GM19025 (cell line): ENCODE results near the gene NFE2L3.
"Not testable (repeated sequence)": the region's sequence is repeated elsewhere in the genome, so short reads cannot be mapped to it uniquely, and the experiment has no call there.

Source experiments
- ATAC-seq: cut with Tn5 transposase; IDR thresholded peaks from one replicate; pipeline ENCODE4 v1.9.1; 2021; ENCODE audit warnings: mild to moderate bottlenecking, low read depth, moderate library complexity; ENCODE audit not compliant: unreplicated experiment

NFE2L3 gene

DNA sequence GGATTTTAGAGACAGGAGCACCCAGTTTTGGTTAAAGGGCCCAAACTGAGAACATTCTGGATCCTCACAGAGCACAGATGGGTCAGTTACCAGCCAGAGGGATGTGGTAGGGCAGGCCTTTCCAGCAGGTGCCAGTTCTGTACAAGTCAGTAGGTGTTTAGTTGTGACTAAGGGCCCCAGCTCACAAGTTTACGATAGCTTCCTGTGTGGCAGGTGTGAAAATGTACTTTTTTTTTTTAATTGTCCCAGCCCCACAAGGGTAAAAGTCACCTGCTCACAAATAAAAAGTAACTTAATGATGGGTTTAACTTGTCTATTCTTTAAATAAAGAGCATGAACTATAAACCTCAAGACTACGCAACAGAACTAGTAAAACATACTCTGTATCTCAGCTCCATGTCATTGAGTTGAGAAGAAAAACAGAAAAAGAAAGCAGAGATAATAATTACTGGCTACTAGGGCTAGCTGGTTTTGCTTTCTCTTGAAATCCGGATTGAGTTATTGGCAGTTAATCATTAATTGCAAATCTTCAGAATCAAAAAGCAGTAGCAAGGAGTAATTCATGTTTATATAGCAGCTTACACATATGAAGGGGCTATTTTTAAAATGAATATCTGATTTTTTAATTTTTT lies 15.4 kb downstream of the NFE2L3 start:
- ATAC-seq, result peak; percentile 79

- ATAC-seq, result no peak
Measured at GRCh38 chr7:26168458-26169023, 16.5 kb downstream of the NFE2L3 start.

DNA sequence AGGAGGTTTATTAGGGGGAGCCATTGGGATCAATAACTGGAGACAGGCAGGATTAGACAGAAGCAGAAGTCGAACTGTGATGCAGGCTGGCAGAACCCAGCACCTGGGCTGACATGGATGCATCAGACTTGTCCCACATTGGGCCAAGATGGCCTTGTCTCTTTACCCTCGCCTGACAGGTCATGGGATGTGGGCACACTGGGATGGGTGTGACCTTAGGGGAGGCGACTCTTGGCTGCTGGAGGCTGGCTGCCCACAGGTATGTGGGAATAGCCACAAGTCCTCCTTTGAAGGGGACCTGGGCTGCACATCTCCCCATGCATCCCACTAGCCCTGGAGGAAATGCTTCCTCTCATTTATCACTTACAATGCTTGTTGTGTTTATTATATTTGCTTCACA lies 17.3 kb downstream of the NFE2L3 start:
- no peak for ATAC-seq

DNA sequence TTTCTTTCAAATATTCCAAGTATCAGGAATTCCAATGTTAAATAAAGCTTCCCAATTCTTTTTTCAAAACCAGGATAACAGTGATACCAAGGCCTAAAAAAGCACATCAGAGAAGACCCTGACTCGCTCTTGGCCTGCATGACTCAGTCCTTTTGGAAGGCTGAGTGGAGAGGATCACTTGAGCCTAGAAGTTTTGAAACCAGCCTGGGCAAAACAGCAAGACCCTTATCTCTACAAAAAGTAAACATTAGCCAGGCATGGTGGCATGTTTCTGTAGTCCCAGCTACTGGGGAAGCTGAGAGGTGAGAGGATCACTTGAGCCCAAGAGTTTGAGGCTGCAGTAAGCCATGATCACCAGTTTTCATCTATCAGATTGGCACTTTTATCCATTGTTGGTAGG lies 18.7 kb downstream of the NFE2L3 start:
- ATAC-seq, result no peak

DNA sequence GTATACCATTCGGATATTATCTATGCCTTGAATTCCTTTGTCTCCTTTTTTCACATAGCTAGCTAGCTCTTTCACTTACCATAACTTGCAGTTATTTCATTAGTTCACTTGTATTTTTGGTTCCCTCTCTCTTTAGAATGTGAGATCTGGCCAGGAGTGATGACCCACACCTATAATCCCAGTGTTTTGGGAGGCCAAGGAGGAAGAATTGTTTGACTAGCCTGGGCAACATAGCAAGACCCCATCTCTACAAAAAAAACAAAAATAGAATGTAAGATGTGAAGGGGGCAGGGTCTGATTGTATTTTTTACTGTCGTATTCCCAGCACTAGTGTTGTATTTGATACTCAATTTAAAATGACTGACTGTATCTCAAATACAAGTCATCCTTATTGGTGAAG lies 19.6 kb downstream of the NFE2L3 start:
- ATAC-seq, result no peak

DNA sequence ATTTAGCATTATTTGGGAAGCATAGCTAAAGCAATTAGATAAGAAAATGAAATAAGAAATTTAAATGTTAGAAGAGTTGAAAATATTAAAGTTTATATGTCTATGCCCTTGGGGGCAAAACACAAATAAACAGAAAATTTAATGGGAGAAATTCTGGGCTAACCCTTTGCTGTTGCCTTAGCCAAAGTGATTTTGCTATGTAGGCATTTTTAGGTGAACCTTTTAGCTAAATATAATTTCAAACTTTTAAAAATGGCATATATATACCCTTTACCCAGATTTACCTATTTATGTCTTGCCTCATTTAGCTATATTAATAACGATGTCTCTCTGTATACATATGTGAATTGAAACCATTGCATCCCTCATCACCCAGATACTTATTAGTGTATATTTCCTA lies 20.1 kb downstream of the NFE2L3 start:
- no peak for ATAC-seq

DNA sequence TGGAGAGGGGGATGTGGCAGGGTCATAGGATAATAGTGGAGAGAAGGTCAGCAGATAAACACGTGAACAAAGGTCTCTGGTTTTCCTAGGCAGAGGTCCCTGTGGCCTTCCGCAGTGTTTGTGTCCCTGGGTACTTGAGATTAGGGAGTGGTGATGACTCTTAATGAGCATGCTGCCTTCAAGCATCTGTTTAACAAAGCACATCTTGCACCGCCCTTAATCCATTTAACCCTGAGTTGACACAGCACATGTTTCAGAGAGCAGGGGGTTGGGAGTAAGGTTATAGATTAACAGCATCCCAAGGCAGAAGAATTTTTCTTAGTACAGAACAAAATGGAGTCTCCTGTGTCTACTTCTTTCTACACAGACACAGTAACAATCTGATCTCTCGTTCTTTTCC lies 23.9 kb downstream of the NFE2L3 start:
- ATAC-seq, result not testable (repeated sequence)

DNA sequence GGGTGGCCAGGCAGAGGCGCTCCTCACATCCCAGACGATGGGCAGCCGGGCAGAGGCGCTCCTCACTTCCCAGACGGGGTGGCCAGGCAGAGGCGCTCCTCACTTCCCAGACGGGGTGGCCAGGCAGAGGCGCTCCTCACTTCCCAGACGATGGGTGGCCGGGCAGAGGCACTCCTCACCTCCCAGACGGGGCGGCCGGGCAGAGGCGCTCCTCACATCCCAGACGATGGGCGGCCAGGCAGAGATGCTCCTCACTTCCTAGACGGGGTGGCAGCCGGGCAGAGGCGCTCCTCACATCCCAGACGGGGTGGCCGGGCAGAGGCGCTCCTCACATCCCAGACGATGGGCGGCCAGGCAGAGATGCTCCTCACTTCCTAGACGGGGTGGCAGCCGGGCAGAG lies 24.7 kb downstream of the NFE2L3 start:
- not testable (repeated sequence) for ATAC-seq

DNA sequence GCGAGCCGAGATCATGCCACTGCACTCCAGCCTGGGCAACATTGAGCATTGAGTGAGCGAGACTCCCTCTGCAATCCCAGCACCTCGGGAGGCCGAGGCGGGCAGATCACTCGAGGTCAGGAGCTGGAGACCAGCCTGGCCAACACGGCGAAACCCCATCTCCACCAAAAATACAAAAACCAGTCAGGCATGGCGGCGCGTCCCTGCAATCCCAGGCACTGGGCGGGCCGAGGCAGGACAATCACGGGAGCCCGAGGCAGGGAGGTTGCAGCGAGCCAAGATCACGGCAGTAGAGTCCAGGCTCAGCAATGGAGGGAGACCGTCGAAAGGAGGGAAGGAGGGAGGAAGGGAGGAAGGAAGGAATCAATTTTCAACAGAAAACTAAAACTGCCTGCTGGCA lies 25.3 kb downstream of the NFE2L3 start:
- not testable (repeated sequence) for ATAC-seq

DNA sequence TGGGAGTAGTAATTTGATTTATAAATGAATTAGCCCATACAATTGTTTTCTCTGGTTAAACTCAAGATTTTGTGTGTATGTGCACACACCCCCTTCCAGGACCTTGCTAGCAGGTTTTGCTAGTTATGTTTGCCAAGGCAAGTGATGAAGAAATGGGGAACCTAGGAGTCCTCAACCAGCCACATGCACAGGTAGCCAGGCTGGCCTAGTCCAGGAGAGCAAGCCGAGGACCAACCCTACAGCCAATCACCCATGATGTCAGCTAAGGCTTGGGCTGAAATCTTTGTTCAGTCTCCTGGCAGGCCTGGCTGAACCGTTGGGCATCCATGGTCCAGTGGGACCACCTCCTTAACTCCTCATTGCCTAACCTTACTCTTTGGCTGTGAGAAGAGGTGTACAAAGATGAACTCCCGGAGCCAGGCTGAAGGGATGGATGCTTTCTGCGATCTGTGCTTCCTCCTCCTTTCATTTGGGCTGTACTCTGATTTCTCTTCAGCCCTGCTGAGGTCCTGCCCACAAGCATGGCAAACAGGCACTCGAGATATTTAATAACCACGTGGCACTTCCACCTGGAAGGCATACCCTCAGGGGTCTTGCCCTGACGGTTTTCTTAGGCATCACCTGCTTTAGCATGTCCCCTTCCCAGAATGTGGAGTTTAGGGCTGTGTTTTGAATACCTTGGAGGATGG lies 26.4 kb downstream of the NFE2L3 start:
- ATAC-seq, result no peak

DNA sequence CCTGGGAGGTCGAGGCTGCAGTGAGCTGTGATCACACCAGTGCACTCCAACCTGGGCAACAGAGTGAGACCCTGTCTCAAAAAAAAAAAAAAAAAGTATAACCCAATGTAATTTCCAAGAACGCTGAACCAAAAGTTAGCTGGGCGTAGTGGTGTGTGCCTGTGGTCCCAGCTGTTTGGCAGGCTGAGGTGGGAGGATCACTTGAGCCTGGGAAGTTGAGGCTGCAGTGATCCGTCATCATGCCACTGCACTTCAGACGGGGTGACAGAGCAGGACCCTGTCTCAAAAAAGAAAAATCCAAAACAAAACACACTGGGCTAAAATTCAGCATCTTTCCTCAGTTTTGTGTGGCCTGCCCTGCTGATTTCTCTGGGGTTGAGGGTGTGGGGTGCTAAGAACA lies 27.4 kb downstream of the NFE2L3 start:
- ATAC-seq, result no peak

DNA sequence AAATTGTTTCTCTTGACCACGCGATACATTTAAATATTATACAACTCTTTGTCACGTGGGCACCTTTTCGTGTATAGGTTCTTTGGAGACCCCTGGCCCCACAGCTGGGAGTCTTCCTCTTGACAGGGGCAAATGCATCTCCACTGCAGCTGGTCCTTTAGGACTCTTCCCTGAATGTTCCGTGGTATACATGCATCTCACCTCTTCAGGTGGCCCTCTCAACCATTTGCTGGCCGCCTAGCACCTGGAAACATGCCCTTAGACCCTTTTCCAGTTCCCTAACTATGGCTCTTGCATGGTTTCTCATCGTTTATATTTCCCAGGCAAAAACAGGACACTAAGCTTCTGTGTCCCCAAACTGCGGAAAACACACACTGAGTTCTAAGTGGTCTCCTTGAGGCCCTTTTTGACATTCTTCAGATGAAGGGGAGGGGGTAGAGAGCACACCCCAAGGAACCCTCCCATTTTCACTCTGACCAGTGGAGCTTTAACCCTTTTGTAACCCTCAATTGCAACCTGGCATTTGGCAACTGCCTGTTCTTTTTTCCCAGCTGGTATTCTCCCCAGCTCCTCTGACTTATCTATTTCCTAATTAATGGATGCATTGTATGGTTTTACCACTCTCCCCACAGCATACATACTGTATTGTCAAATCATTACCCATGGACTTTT lies 28.0 kb downstream of the NFE2L3 start:
- no peak for ATAC-seq

DNA sequence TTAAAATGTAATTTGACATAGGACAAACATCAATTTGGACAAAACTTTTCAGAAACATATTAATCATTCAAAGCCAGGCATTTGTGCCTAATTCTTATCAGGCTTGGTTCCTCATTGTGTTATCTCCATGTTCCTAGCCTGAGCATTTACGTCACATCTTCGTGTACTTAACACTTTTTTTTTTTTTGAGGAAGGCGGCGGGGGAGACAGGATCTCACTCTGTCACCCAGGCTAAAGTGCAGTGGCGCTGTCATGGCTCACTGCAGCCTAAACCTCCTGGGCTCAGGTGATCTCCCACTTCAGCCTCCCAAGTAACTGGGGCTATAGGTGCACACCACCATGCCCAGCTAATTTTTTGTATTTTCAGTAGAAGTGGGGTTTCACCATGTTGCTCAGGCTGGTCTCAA lies 28.8 kb downstream of the NFE2L3 start:
- no peak for ATAC-seq

DNA sequence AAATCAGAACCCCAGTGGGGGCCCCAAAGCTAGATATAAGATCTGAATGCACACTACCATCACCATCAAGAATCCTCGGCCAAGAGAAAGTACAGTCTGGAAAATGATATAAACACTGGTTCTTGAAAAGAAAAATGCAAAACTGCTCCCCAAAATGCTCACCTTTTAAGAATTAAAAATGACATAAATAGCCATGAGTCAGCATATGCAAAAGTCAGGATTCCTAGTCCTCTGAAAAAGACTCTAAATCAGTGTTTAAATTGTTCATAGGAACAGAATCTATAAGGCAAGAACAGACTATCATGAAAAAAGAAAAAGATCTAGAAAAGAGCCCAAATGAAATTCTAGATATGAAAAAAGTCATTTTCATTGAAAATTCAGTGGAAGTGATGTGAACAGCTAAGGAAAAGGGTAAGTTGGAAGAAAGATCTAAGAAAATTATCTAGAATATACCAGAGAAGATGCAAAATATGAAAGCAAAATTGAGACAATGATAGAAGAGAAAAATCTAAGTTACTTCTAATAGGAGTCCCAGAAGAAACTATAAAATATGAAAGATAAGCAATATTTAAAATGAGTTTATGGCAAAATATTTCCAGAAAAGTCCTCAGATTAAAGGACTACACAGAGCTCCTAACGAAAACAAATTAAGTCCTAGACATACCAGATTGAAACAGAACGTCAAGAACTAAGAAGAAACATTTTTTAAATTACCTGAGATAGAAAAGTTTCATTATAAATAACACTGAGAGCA lies 29.7 kb downstream of the NFE2L3 start:
- ATAC-seq, result no peak

GRCh38 chr7:26182283-26182682 lies 30.3 kb downstream of the NFE2L3 start:
- ATAC-seq, result no peak

DNA sequence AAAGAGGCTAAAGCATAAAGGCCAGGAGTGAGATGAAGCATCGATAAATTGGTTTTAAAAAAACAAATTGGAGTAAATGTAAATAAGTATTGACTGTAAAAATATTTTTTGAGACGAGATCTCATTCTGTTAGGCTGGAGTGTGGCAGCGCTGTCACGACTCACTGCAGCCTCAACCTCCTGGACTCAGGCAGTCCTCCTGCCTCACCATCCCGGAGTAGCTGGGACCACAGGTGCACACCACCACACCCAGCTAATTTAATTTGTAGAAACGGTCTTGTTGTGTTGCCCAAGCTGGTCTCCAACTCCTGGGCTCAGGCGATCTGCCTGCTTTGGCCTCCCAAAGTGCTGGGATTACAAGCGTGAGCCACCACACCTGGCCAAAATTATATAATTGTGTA lies 30.7 kb downstream of the NFE2L3 start:
- ATAC-seq, result no peak

GRCh38 chr7:26183545-26184280 lies 31.7 kb downstream of the NFE2L3 start:
- no peak for ATAC-seq

DNA sequence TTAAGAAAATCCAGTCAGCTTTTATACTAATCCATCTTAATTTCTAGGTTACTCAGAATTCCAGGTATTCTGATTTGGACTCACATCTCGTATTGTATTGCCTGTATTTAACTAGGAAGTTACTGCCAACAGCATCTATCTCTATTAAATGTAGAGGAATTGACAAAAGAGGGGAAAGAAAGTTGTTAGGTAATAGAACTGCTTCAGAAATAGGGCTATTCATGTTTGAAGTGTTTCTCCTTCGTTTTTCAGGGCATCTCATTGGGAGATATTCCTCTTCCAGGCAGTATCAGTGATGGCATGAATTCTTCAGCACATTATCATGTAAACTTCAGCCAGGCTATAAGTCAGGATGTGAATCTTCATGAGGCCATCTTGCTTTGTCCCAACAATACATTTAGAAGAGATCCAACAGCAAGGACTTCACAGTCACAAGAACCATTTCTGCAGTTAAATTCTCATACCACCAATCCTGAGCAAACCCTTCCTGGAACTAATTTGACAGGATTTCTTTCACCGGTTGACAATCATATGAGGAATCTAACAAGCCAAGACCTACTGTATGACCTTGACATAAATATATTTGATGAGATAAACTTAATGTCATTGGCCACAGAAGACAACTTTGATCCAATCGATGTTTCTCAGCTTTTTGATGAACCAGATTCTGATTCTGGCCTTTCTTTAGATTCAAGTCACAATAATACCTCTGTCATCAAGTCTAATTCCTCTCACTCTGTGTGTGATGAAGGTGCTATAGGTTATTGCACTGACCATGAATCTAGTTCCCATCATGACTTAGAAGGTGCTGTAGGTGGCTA lies 32.5 kb downstream of the NFE2L3 start:
- not testable (repeated sequence) for ATAC-seq

GRCh38 chr7:26185131-26185843 lies 33.3 kb downstream of the NFE2L3 start:
- ATAC-seq, result peak; percentile 44
